Measurements from ENCODE around the gene C2CD3.
"Not testable (repeated sequence)": the region's sequence is repeated elsewhere in the genome, so short reads cannot be mapped to it uniquely, and the experiment has no call there.

The C2CD3 gene

GRCh38 chr11:74072286-74072685 lies 98.5 kb downstream of the C2CD3 start:
- no peak overlapping the region for H2BK12ac ChIP-seq (ENCODE audit: low read length)
- no peak overlapping the region for H2AFZ ChIP-seq (ENCODE audit: insufficient read depth, low read length, poor library complexity)
- no peaks in the 10 kb centered on the region for H3K27me3 ChIP-seq (ENCODE audit: insufficient read depth, low read length)
- H2AK5ac ChIP-seq (ENCODE audit: low read length), result no peak overlapping the region
- no peak overlapping the region for H3K23ac ChIP-seq (ENCODE audit: low read length)
- 100% methylated on average over 1 of the region's 1 CpG for WGBS (ENCODE audit: extremely low coverage, insufficient coverage, insufficient read length)
- H3K27ac ChIP-seq (ENCODE audit: low read depth, low read length), result no peak overlapping the region
- H2BK120ac ChIP-seq (ENCODE audit: insufficient read depth, low read length, poor library complexity), result no peak overlapping the region
- peaks cover 0 to 9% of the 10 kb centered on the region in 2 experiments for H3K4me1 ChIP-seq (ENCODE audit: control insufficient read depth in 1 of 2, insufficient read depth in 2 of 2, low read length in 2 of 2)
- no peak overlapping the region for H3K9ac ChIP-seq (ENCODE audit: low read length)
- H3K4me2 ChIP-seq (ENCODE audit: low read length), result no peak overlapping the region
- no peak overlapping the region for H4K8ac ChIP-seq (ENCODE audit: low read depth, low read length)
- H3K4me3 ChIP-seq (ENCODE audit: low read depth, low read length), result no peak overlapping the region
- no peaks in the 10 kb centered on the region for H3K9me3 ChIP-seq (ENCODE audit: insufficient read depth, low read depth, low read length)
- peaks cover 3 to 5% of the 10 kb centered on the region in 2 experiments for H3K36me3 ChIP-seq (ENCODE audit: control insufficient read depth in 1 of 2, insufficient read depth in 2 of 2, low read length in 2 of 2)
- peaks cover 1% of the 10 kb centered on the region for H3K79me1 ChIP-seq (ENCODE audit: low read length)
- H4K12ac ChIP-seq (ENCODE audit: low read depth, low read length), result no peak overlapping the region
- H3K14ac ChIP-seq (ENCODE audit: low read length), result no peak overlapping the region
- H3K18ac ChIP-seq (ENCODE audit: low read length), result no peak overlapping the region
- no peaks in the 10 kb centered on the region for H3K79me2 ChIP-seq (ENCODE audit: control insufficient read depth, insufficient read depth, low read length, poor library complexity)
- no peak for DNase-seq
- no peak overlapping the region for H4K91ac ChIP-seq (ENCODE audit: low read depth, low read length)
- H3K4ac ChIP-seq (ENCODE audit: low read depth, low read length), result no peak overlapping the region
- H2BK5ac ChIP-seq (ENCODE audit: low read depth, low read length, poor library complexity), result no peak overlapping the region

GRCh38 chr11:74070723-74071492 lies 99.9 kb downstream of the C2CD3 start:
- H3K9ac ChIP-seq (ENCODE audit: low read length), result no peak overlapping the region
- H3K27me3 ChIP-seq (ENCODE audit: insufficient read depth, low read length), result no peaks in the 10 kb centered on the region

GRCh38 chr11:74069146-74070046 lies 101.4 kb downstream of the C2CD3 start:
- Histone ChIP-seq H4K12ac (ENCODE audit: low read depth, low read length) (no peak overlapping the region), H4K8ac (ENCODE audit: low read depth, low read length) (no peak overlapping the region), H3K27me3 (ENCODE audit: insufficient read depth, low read length) (no peaks in the 10 kb centered on the region), H3K18ac (ENCODE audit: low read length) (no peak overlapping the region), H2BK5ac (ENCODE audit: low read depth, low read length, poor library complexity) (no peak overlapping the region), H3K4me3 (ENCODE audit: low read depth, low read length) (no peak overlapping the region), H3K9ac (ENCODE audit: low read length) (no peak overlapping the region), H2BK12ac (ENCODE audit: low read length) (no peak overlapping the region), H3K4me1 (ENCODE audit: control insufficient read depth in 1 of 2, insufficient read depth in 2 of 2, low read length in 2 of 2) (peaks cover 0 to 9% of the 10 kb centered on the region in 2 experiments), H3K14ac (ENCODE audit: low read length) (no peak overlapping the region), H3K4ac (ENCODE audit: low read depth, low read length) (no peak overlapping the region), H3K4me2 (ENCODE audit: low read length) (peak overlapping the region; percentile 57), H2BK120ac (ENCODE audit: insufficient read depth, low read length, poor library complexity) (no peak overlapping the region), H2AK5ac (ENCODE audit: low read length) (no peak overlapping the region), H3K79me2 (ENCODE audit: control insufficient read depth, insufficient read depth, low read length, poor library complexity) (no peaks in the 10 kb centered on the region), H3K36me3 (ENCODE audit: control insufficient read depth in 1 of 2, insufficient read depth in 2 of 2, low read length in 2 of 2) (peaks cover 3 to 4% of the 10 kb centered on the region in 2 experiments), H3K23ac (ENCODE audit: low read length) (no peak overlapping the region), H3K27ac (ENCODE audit: low read depth, low read length) (peak overlapping the region; percentile 26), H2AFZ (ENCODE audit: insufficient read depth, low read length, poor library complexity) (no peak overlapping the region), H3K79me1 (ENCODE audit: low read length) (peaks cover 1% of the 10 kb centered on the region), H3K9me3 (ENCODE audit: insufficient read depth, low read depth, low read length) (no peaks in the 10 kb centered on the region), H4K91ac (ENCODE audit: low read depth, low read length) (no peak overlapping the region)
- peak; percentile 71 to 88 for DNase-seq
- no CpG with 5 or more reads among the region's 6 CpGs for WGBS (ENCODE audit: extremely low coverage, insufficient coverage, insufficient read length)

More at GRCh38 chr11:74070723-74071492, 99.9 kb downstream of the C2CD3 start:
- no peak overlapping the region for H3K4ac ChIP-seq (ENCODE audit: low read depth, low read length)
- no peaks in the 10 kb centered on the region for H3K79me2 ChIP-seq (ENCODE audit: control insufficient read depth, insufficient read depth, low read length, poor library complexity)
- no peak overlapping the region for H3K14ac ChIP-seq (ENCODE audit: low read length)
- H3K4me1 ChIP-seq (ENCODE audit: control insufficient read depth in 1 of 2, insufficient read depth in 2 of 2, low read length in 2 of 2), result peaks cover 0 to 9% of the 10 kb centered on the region in 2 experiments
- H3K36me3 ChIP-seq (ENCODE audit: control insufficient read depth in 1 of 2, insufficient read depth in 2 of 2, low read length in 2 of 2), result peaks cover 3 to 5% of the 10 kb centered on the region in 2 experiments
- H2AFZ ChIP-seq (ENCODE audit: insufficient read depth, low read length, poor library complexity), result no peak overlapping the region
- H2BK120ac ChIP-seq (ENCODE audit: insufficient read depth, low read length, poor library complexity), result no peak overlapping the region
- no peaks in the 10 kb centered on the region for H3K9me3 ChIP-seq (ENCODE audit: insufficient read depth, low read depth, low read length)
- H4K91ac ChIP-seq (ENCODE audit: low read depth, low read length), result no peak overlapping the region
- H3K18ac ChIP-seq (ENCODE audit: low read length), result no peak overlapping the region
- no peak overlapping the region for H4K8ac ChIP-seq (ENCODE audit: low read depth, low read length)
- H2AK5ac ChIP-seq (ENCODE audit: low read length), result no peak overlapping the region
- no peak overlapping the region for H3K27ac ChIP-seq (ENCODE audit: low read depth, low read length)
- H4K12ac ChIP-seq (ENCODE audit: low read depth, low read length), result no peak overlapping the region
- WGBS (ENCODE audit: extremely low coverage, insufficient coverage, insufficient read length), result no CpG with 5 or more reads among the region's 3 CpGs
- no peak overlapping the region for H2BK5ac ChIP-seq (ENCODE audit: low read depth, low read length, poor library complexity)
- peak overlapping the region; percentile 9 for H2BK12ac ChIP-seq (ENCODE audit: low read length)
- no peak for DNase-seq
- H3K4me2 ChIP-seq (ENCODE audit: low read length), result no peak overlapping the region
- H3K4me3 ChIP-seq (ENCODE audit: low read depth, low read length), result no peak overlapping the region
- H3K79me1 ChIP-seq (ENCODE audit: low read length), result peaks cover 1% of the 10 kb centered on the region
- H3K23ac ChIP-seq (ENCODE audit: low read length), result no peak overlapping the region

- H3K79me2 ChIP-seq (ENCODE audit: control insufficient read depth, insufficient read depth, low read length, poor library complexity); H3K4me3 ChIP-seq (ENCODE audit: low read depth, low read length); H3K27ac ChIP-seq (ENCODE audit: low read depth, low read length); H2BK5ac ChIP-seq (ENCODE audit: low read depth, low read length, poor library complexity); H2BK120ac ChIP-seq (ENCODE audit: insufficient read depth, low read length, poor library complexity); H3K79me1 ChIP-seq (ENCODE audit: low read length); H3K23ac ChIP-seq (ENCODE audit: low read length); H3K4ac ChIP-seq (ENCODE audit: low read depth, low read length); H3K4me1 ChIP-seq (ENCODE audit: control insufficient read depth in 1 of 2, insufficient read depth in 2 of 2, low read length in 2 of 2); H3K18ac ChIP-seq (ENCODE audit: low read length); H2AK5ac ChIP-seq (ENCODE audit: low read length); H4K12ac ChIP-seq (ENCODE audit: low read depth, low read length); H3K27me3 ChIP-seq (ENCODE audit: insufficient read depth, low read length); H4K91ac ChIP-seq (ENCODE audit: low read depth, low read length); DNase-seq; H2BK12ac ChIP-seq (ENCODE audit: low read length); H2AFZ ChIP-seq (ENCODE audit: insufficient read depth, low read length, poor library complexity); H3K4me2 ChIP-seq (ENCODE audit: low read length); H3K36me3 ChIP-seq (ENCODE audit: control insufficient read depth in 1 of 2, insufficient read depth in 2 of 2, low read length in 2 of 2); H4K8ac ChIP-seq (ENCODE audit: low read depth, low read length); H3K9ac ChIP-seq (ENCODE audit: low read length); H3K14ac ChIP-seq (ENCODE audit: low read length); H3K9me3 ChIP-seq (ENCODE audit: insufficient read depth, low read depth, low read length): not testable (repeated sequence)
These were observed 104.1 kb downstream of the C2CD3 start for GRCh38 chr11:74066663-74067062.

All from trophoblast cell (in vitro differentiated cells and primary cell).